ENCODE data around the gene LGALS3BP.

The LGALS3BP gene

GRCh38 chr17:78996781-78997201 lies 17.1 kb upstream of the LGALS3BP start:
- H3K27ac ChIP-seq = peak overlapping the region; percentile 89
- no peak for TF ChIP-seq ZFX (IDR thresholded peaks at IDR 0.05)
- TF ChIP-seq CTCF (conservative IDR thresholded peaks at IDR 0.05) = no peak

GRCh38 chr17:78995761-78996451 lies 16.2 kb upstream of the LGALS3BP start:
- TF ChIP-seq ZFX (IDR thresholded peaks at IDR 0.05) (no peak), CTCF (conservative IDR thresholded peaks at IDR 0.05) (no peak)
- peak overlapping the region; percentile 89 for H3K27ac ChIP-seq

- TF ChIP-seq CTCF (conservative IDR thresholded peaks at IDR 0.05) (no peak), ZFX (IDR thresholded peaks at IDR 0.05) (no peak)
- H3K27ac ChIP-seq = peak overlapping the region; percentile 89
Measured at GRCh38 chr17:78995022-78995760, 15.5 kb upstream of the LGALS3BP start.

- H3K27ac ChIP-seq = peak overlapping the region; percentile 89
Measured at GRCh38 chr17:78993981-78994671, 14.4 kb upstream of the LGALS3BP start.

GRCh38 chr17:78993241-78993956 lies 13.7 kb upstream of the LGALS3BP start:
- H3K27ac ChIP-seq = peak overlapping the region; percentile 89; the same call in 1 of the 2 replicates
- peak; percentile 91 for TF ChIP-seq CTCF (conservative IDR thresholded peaks at IDR 0.05)
- no peak for TF ChIP-seq ZFX (IDR thresholded peaks at IDR 0.05)

More at GRCh38 chr17:78993981-78994671, 14.4 kb upstream of the LGALS3BP start:
- TF ChIP-seq CTCF (conservative IDR thresholded peaks at IDR 0.05) (no peak), ZFX (IDR thresholded peaks at IDR 0.05) (no peak)

GRCh38 chr17:78992542-78993212 lies 13.0 kb upstream of the LGALS3BP start:
- TF ChIP-seq ZFX (IDR thresholded peaks at IDR 0.05) = no peak
- TF ChIP-seq CTCF (conservative IDR thresholded peaks at IDR 0.05) = no peak
- peak overlapping the region; percentile 1; the same call in 1 of the 2 replicates for H3K27ac ChIP-seq
